ENCODE measurements around the gene COPG2. TPM values are rescaled to one million over a fixed set of nuclear protein-coding genes. Genes with fewer than 3 reads are reported as not detected.

The COPG2 gene
- total RNA-seq, 1 donor from 2014 or later, result 20.6 TPM

DNA sequence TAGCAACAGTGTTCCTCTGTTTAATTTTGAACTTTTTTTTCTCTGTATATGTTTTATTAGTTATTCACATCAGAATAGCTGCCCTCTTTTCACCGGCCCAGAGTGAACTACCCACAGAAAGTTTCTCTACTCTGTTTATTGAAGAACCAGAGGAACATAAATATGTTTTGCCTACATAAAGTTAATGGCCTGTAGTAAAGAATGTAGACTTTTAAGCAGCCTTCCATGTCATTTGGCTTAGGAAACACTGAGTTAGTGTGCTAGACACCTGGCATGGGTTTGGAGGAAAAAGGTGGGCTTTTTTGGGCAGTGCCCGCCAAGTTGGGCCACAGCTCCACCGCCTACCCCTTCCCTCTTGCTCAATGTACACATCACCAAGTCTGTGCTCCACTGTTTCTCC is 185.5 kb downstream of the COPG2 start:
- Histone ChIP-seq H3K4me2 (ENCODE audit: low read length) (no peak overlapping the region), H3K36me3 (ENCODE audit: insufficient read depth, low read length) (no peaks in the 10 kb centered on the region), H3K9ac (ENCODE audit: low read length) (no peak overlapping the region), H3K27me3 (ENCODE audit: insufficient read depth, low read length) (no peaks in the 10 kb centered on the region), H3K4me3 (ENCODE audit: insufficient read depth, low read depth, low read length) (no peak overlapping the region), H2AFZ (ENCODE audit: low read depth, low read length) (no peak overlapping the region), H3K4me1 (ENCODE audit: insufficient read depth, low read length) (peaks cover 5% of the 10 kb centered on the region), H4K20me1 (ENCODE audit: insufficient read depth, low read length) (no peaks in the 10 kb centered on the region), H3K27ac (ENCODE audit: low read depth, low read length) (no peak overlapping the region), H3K9me3 (ENCODE audit: insufficient read depth, low read depth, low read length) (peaks cover 2% of the 10 kb centered on the region), H3K79me2 (ENCODE audit: insufficient read depth, low read length) (no peaks in the 10 kb centered on the region)
- no peaks in the 10 kb centered on the region for H3K27me3 Mint-ChIP-seq (ENCODE audit: low read depth, unreplicated experiment)
- no peak for FAIRE-seq
- TF ChIP-seq, protein P1, sequence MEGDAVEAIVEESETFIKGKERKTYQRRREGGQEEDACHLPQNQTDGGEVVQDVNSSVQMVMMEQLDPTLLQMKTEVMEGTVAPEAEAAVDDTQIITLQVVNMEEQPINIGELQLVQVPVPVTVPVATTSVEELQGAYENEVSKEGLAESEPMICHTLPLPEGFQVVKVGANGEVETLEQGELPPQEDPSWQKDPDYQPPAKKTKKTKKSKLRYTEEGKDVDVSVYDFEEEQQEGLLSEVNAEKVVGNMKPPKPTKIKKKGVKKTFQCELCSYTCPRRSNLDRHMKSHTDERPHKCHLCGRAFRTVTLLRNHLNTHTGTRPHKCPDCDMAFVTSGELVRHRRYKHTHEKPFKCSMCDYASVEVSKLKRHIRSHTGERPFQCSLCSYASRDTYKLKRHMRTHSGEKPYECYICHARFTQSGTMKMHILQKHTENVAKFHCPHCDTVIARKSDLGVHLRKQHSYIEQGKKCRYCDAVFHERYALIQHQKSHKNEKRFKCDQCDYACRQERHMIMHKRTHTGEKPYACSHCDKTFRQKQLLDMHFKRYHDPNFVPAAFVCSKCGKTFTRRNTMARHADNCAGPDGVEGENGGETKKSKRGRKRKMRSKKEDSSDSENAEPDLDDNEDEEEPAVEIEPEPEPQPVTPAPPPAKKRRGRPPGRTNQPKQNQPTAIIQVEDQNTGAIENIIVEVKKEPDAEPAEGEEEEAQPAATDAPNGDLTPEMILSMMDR (IDR thresholded peaks at IDR 0.05; ENCODE audit: insufficient read depth, low read depth, low read length), result no peak
- TF ChIP-seq EZH2 (IDR thresholded peaks at IDR 0.05; ENCODE audit: insufficient read depth, low read length), result no peak
- no peak overlapping the region for H3K27ac Mint-ChIP-seq (ENCODE audit: unreplicated experiment)
- no peaks in the 10 kb centered on the region for H3K36me3 Mint-ChIP-seq (ENCODE audit: low read depth, unreplicated experiment)
- no peak for DNase-seq (ENCODE audit: low read depth)
- H3K9me3 Mint-ChIP-seq (ENCODE audit: unreplicated experiment), result no peaks in the 10 kb centered on the region
- peaks cover 22% of the 10 kb centered on the region for H3K4me1 Mint-ChIP-seq (ENCODE audit: low read depth, unreplicated experiment)
- H3K4me3 Mint-ChIP-seq (ENCODE audit: unreplicated experiment), result no peak overlapping the region

DNA sequence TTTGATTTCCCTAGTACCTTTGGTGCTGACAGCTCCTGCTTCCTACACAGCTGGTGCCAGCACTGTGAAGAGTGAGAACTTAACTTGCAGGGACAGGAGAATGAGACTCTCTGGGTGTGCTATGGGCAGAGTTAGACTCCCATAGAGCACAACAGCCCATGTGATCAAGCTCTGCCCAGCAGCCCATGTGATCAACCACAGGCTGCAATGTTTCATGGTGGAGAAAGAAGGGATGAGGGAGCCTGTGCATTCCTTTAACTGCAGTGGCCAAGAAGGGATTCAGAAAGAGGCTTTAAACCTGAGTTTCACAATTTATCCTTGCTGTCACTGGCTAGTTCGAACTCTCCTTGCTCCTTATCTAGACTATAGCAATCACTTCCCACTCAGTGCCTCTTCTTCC is 186.7 kb downstream of the COPG2 start:
- Histone ChIP-seq H3K36me3 (ENCODE audit: insufficient read depth, low read length) (no peaks in the 10 kb centered on the region), H3K4me1 (ENCODE audit: insufficient read depth, low read length) (peaks cover 5% of the 10 kb centered on the region), H4K20me1 (ENCODE audit: insufficient read depth, low read length) (no peaks in the 10 kb centered on the region), H3K9me3 (ENCODE audit: insufficient read depth, low read depth, low read length) (peaks cover 2% of the 10 kb centered on the region), H3K4me2 (ENCODE audit: low read length) (no peak overlapping the region), H3K27me3 (ENCODE audit: insufficient read depth, low read length) (no peaks in the 10 kb centered on the region), H3K79me2 (ENCODE audit: insufficient read depth, low read length) (no peaks in the 10 kb centered on the region), H3K27ac (ENCODE audit: low read depth, low read length) (no peak overlapping the region), H3K9ac (ENCODE audit: low read length) (no peak overlapping the region), H2AFZ (ENCODE audit: low read depth, low read length) (peak overlapping the region; percentile 4), H3K4me3 (ENCODE audit: insufficient read depth, low read depth, low read length) (no peak overlapping the region)
- DNase-seq (ENCODE audit: low read depth), result peak; percentile 70
- H3K9me3 Mint-ChIP-seq (ENCODE audit: unreplicated experiment), result no peaks in the 10 kb centered on the region
- H3K27me3 Mint-ChIP-seq (ENCODE audit: low read depth, unreplicated experiment), result no peaks in the 10 kb centered on the region
- no peak for FAIRE-seq
- H3K36me3 Mint-ChIP-seq (ENCODE audit: low read depth, unreplicated experiment), result no peaks in the 10 kb centered on the region
- H3K4me1 Mint-ChIP-seq (ENCODE audit: low read depth, unreplicated experiment), result peaks cover 16% of the 10 kb centered on the region
- H3K4me3 Mint-ChIP-seq (ENCODE audit: unreplicated experiment), result no peak overlapping the region
- TF ChIP-seq EZH2 (IDR thresholded peaks at IDR 0.05; ENCODE audit: insufficient read depth, low read length), result no peak
- TF ChIP-seq, protein P1 (IDR thresholded peaks at IDR 0.05; ENCODE audit: insufficient read depth, low read depth, low read length), result no peak
- H3K27ac Mint-ChIP-seq (ENCODE audit: unreplicated experiment), result no peak overlapping the region

DNA sequence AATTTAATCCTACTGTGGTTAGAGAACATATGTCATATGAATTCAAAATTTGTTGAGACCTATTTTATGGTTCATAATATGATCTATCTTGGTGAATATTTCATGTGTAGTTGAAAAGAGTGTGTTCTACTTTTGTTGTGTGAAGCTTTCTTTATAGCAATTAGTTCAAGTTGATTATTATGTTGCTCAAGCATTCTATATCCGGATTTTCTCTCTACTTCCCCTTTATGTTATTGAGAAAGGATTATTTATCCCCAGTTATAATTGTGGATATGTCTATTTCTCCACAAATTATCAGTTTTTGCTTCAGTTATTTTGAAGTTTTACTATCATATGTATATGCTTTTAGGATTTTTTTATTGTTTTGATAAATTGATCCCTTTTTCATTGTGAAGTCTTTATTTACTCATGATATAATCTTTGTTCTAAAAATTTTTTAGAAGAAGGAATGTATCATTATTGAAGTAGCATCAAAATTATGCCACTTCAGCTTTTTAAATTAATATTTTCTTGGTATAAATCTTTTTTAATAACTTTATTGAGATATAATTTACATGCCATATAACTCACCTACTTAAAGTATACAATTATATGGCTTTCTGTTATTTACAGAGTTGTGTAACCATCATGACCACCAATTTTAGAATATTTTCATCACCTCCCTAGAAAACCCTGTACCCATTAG is 188.7 kb downstream of the COPG2 start:
- H3K36me3 Mint-ChIP-seq (ENCODE audit: low read depth, unreplicated experiment), result no peaks in the 10 kb centered on the region
- H3K4me1 Mint-ChIP-seq (ENCODE audit: low read depth, unreplicated experiment), result peaks cover 8% of the 10 kb centered on the region
- no peaks in the 10 kb centered on the region for H3K4me1 ChIP-seq (ENCODE audit: insufficient read depth, low read length)
- no peak overlapping the region for H3K4me3 Mint-ChIP-seq (ENCODE audit: unreplicated experiment)
- no peak overlapping the region for H2AFZ ChIP-seq (ENCODE audit: low read depth, low read length)
- no peak overlapping the region for H3K27ac Mint-ChIP-seq (ENCODE audit: unreplicated experiment)
- H3K9me3 ChIP-seq (ENCODE audit: insufficient read depth, low read depth, low read length), result no peaks in the 10 kb centered on the region
- H3K27me3 Mint-ChIP-seq (ENCODE audit: low read depth, unreplicated experiment), result peaks cover 4% of the 10 kb centered on the region
- H3K9ac ChIP-seq (ENCODE audit: low read length), result no peak overlapping the region
- H3K79me2 ChIP-seq (ENCODE audit: insufficient read depth, low read length), result no peaks in the 10 kb centered on the region
- no peak overlapping the region for H3K27ac ChIP-seq (ENCODE audit: low read depth, low read length)
- no peaks in the 10 kb centered on the region for H4K20me1 ChIP-seq (ENCODE audit: insufficient read depth, low read length)
- H3K27me3 ChIP-seq (ENCODE audit: insufficient read depth, low read length), result no peaks in the 10 kb centered on the region
- no peak overlapping the region for H3K4me2 ChIP-seq (ENCODE audit: low read length)
- FAIRE-seq (no peak), DNase-seq (ENCODE audit: low read depth) (no peak)
- TF ChIP-seq EZH2 (IDR thresholded peaks at IDR 0.05; ENCODE audit: insufficient read depth, low read length), result no peak
- TF ChIP-seq, protein P1 (IDR thresholded peaks at IDR 0.05; ENCODE audit: insufficient read depth, low read depth, low read length), result no peak
- H3K9me3 Mint-ChIP-seq (ENCODE audit: unreplicated experiment), result peaks cover 2% of the 10 kb centered on the region
- H3K36me3 ChIP-seq (ENCODE audit: insufficient read depth, low read length), result no peaks in the 10 kb centered on the region
- H3K4me3 ChIP-seq (ENCODE audit: insufficient read depth, low read depth, low read length), result no peak overlapping the region
